ENCODE measurements around the gene SQSTM1.
"Not testable (repeated sequence)": the region's sequence is repeated elsewhere in the genome, so short reads cannot be mapped to it uniquely, and the experiment has no call there.

The SQSTM1 gene

GRCh38 chr5:179867476-179867875, 46.8 kb downstream of the SQSTM1 start:
- TF ChIP-seq, protein P1, sequence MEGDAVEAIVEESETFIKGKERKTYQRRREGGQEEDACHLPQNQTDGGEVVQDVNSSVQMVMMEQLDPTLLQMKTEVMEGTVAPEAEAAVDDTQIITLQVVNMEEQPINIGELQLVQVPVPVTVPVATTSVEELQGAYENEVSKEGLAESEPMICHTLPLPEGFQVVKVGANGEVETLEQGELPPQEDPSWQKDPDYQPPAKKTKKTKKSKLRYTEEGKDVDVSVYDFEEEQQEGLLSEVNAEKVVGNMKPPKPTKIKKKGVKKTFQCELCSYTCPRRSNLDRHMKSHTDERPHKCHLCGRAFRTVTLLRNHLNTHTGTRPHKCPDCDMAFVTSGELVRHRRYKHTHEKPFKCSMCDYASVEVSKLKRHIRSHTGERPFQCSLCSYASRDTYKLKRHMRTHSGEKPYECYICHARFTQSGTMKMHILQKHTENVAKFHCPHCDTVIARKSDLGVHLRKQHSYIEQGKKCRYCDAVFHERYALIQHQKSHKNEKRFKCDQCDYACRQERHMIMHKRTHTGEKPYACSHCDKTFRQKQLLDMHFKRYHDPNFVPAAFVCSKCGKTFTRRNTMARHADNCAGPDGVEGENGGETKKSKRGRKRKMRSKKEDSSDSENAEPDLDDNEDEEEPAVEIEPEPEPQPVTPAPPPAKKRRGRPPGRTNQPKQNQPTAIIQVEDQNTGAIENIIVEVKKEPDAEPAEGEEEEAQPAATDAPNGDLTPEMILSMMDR (IDR thresholded peaks at IDR 0.05): no peak
- Histone ChIP-seq H3K4me3 (no peak overlapping the region), H3K27ac (no peak overlapping the region)
- DNase-seq (ENCODE audit: low spot score): no peak

GRCh38 chr5:179868541-179868940, 47.8 kb downstream of the SQSTM1 start:
- Histone ChIP-seq H3K27ac (no peak overlapping the region), H3K4me3 (no peak overlapping the region)
- TF ChIP-seq, protein P1 (IDR thresholded peaks at IDR 0.05): no peak
- no peak for DNase-seq (ENCODE audit: low spot score)

DNA sequence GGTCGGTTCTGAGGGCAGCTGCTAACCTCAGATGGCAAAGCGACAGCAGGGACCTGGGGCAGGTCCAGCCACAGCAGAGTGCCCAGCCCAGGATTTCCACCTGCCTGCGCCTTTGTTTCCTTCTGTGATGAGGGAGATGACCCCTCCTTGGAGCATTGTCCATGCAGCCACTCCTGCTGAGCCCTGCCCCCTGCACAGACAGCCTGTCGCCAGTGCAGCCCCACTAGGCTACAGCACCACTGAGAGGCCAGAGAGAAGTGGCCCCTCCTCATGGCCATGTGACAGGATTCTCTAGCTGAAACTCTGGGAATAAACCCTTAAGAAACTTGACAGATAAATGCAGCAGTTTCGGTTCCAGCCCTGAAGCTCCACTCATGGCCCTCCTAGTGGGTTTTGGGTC, 48.4 kb downstream of the SQSTM1 start:
- no peak overlapping the region for H3K4me3 ChIP-seq
- TF ChIP-seq, protein P1 (IDR thresholded peaks at IDR 0.05): no peak
- no peak for DNase-seq (ENCODE audit: low spot score)
- no peak overlapping the region for H3K27ac ChIP-seq

- no peak overlapping the region for H3K27ac ChIP-seq
- H3K4me3 ChIP-seq: no peak overlapping the region
- TF ChIP-seq, protein P1 (IDR thresholded peaks at IDR 0.05): no peak
- no peak for DNase-seq (ENCODE audit: low spot score)
Observed at GRCh38 chr5:179869641-179870402, 49.1 kb downstream of the SQSTM1 start.

GRCh38 chr5:179870403-179870903, 49.7 kb downstream of the SQSTM1 start:
- no peak overlapping the region for H3K4me3 ChIP-seq
- no peak for DNase-seq (ENCODE audit: low spot score)
- TF ChIP-seq, protein P1 (IDR thresholded peaks at IDR 0.05): no peak
- H3K27ac ChIP-seq: no peak overlapping the region

- H3K27ac ChIP-seq: no peak overlapping the region
- no peak overlapping the region for H3K4me3 ChIP-seq
- no peak for DNase-seq (ENCODE audit: low spot score)
- TF ChIP-seq, protein P1 (IDR thresholded peaks at IDR 0.05): no peak
Observed at GRCh38 chr5:179870952-179871351, 50.2 kb downstream of the SQSTM1 start.

DNA sequence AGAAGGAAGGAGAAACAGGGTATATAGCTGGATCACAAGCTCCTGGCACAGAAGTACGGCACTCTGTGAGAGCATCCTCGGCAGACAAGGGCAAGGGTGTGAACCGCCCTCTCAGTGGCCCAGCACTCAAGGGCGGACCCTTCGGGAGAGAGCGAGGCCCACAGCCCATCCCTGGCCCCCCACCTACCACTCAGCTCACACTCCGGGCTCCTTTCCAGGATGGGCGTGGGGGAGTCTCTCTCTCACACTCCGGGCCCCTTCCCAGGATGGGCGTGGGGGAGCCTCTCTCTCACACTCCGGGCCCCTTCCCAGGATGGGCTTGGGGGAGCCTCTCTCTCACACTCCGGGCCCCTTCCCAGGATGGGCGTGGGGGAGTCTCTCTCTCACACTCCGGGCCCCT, 50.8 kb downstream of the SQSTM1 start:
- not testable (repeated sequence) for H3K4me3 ChIP-seq; H3K27ac ChIP-seq; DNase-seq (ENCODE audit: low spot score)
